ENCODE data around the gene PSMD2.

The PSMD2 gene

DNA sequence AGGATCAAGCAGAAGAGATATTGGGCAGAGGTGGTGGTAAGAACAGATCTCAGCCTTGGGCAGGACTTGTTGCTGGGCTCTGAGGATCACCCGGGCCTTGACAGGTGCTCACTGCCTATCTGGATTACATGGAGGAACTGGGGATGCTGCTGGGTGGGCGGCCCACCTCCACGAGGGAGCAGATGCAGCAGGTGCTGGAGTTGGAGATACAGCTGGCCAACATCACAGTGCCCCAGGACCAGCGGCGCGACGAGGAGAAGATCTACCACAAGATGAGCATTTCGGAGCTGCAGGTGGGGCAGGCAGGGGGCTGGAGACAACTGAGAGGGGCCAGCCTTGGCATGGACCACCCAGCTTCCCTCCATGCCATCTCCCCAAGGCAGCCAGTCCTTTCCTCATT lies 15.4 kb upstream of the PSMD2 start:
- DNase-seq, result no peak

DNA sequence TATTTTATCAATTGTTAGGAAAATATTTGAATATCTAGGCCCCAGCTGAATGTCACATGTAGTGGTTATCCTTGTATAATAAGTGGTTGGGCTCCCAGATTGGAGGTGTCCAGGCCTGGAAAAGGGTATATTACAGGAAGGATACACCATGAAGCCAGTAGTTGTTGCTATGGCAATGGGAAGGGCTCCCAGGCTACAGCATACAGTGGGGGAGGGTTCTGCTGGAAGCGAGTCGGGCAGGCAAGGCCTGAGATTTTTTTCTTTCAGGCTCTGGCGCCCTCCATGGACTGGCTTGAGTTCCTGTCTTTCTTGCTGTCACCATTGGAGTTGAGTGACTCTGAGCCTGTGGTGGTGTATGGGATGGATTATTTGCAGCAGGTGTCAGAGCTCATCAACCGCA lies 14.3 kb upstream of the PSMD2 start:
- DNase-seq, result peak; percentile 73

DNA sequence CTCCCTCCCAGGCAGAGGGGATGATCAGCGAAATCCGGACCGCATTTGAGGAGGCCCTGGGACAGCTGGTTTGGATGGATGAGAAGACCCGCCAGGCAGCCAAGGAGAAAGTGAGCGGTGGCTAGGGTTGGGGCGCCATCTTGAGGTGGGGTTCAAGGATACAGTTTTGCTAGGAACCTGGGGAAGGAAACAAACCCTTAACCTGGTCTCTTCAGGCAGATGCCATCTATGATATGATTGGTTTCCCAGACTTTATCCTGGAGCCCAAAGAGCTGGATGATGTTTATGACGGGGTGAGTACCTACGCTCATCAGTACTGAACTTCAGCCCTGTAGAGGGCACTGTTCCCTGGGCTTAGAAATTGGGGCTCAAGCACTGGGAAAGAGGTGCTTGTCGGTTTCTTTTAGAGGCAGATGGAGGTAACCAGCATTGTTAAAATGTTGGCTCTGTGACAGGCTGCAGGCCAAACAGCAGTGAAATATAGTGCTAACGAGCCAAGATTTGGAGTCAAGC lies 9.6 kb upstream of the PSMD2 start:
- peak; percentile 75 for DNase-seq

DNA sequence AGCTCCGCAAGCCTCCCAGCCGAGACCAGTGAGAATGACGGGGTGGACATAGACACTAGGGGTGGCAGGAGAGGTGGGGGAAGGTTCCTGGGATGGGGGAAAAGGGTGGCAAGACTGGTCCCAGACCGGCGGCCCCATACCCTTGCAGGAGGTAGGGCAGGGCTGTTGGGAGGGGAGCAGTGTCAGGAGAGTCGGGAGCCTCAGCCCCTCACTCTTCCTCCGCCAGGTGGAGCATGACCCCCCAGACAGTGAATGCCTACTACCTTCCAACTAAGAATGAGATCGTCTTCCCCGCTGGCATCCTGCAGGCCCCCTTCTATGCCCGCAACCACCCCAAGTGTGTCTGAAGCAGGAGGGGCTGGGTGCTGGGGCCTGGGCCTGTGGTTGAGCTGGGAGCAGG lies 8.7 kb upstream of the PSMD2 start:
- no peak for DNase-seq

DNA sequence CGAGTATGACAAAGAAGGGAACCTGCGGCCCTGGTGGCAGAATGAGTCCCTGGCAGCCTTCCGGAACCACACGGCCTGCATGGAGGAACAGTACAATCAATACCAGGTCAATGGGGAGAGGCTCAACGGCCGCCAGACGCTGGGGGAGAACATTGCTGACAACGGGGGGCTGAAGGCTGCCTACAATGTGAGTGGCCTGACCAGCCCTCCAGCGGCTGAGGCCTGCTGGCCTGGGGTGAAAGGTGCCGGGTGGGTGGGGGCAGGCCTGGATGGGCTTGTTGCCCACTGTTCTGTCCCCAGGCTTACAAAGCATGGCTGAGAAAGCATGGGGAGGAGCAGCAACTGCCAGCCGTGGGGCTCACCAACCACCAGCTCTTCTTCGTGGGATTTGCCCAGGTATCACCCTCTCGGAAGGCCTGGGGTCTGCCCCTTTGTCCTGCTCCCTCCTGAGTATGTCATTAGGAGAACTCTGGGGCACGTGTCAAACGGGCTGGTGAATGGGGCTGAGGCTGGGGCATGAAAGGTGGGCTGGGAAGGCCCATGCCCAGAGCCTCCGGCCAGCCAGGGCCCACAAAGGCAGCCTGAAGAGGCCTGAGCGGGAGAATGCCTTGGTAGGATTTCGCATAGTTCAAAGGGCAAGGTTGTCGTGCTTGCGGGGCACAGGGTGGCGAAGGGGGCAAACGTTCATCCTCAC lies 7.8 kb upstream of the PSMD2 start:
- DNase-seq, result no peak

DNA sequence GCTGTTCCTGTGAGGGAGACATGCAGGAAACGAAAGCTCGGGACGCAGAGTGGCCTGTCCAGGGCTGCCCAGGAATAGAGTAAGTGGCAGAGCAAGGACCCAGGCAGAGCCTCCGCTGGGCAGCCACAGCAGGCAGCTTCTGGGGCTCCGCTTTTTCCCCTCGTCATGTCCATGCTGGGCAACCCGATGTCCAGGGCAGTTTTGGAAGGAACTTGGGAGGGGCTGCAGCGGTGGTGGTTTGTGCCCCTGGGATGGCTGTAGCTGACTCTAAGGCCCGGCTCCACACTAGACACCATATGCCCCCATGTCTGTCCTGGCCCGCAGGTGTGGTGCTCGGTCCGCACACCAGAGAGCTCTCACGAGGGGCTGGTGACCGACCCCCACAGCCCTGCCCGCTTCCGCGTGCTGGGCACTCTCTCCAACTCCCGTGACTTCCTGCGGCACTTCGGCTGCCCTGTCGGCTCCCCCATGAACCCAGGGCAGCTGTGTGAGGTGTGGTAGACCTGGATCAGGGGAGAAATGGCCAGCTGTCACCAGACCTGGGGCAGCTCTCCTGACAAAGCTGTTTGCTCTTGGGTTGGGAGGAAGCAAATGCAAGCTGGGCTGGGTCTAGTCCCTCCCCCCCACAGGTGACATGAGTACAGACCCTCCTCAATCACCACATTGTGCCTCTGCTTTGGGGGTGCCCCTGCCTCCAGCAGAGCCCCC lies 7.1 kb upstream of the PSMD2 start:
- DNase-seq, result no peak

DNA sequence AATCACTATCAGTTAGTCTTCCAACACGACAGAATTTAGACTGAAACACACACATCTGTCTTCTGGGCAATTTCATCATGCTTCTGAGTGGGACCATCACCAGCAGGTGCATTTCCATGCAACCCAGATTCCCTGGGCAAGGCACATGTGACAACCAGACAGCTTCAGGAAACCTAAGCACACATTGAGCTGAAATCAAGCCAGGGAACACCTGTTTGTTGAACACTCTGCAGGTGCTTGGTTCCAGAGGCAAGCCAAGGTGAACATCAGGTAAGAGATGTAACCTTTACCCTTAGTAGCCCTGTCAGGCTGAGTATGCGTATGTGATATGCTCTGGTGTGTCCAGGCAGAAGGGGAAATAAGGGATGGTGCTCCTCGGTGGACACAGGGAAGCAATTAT lies 3.3 kb upstream of the PSMD2 start:
- no peak for DNase-seq

DNA sequence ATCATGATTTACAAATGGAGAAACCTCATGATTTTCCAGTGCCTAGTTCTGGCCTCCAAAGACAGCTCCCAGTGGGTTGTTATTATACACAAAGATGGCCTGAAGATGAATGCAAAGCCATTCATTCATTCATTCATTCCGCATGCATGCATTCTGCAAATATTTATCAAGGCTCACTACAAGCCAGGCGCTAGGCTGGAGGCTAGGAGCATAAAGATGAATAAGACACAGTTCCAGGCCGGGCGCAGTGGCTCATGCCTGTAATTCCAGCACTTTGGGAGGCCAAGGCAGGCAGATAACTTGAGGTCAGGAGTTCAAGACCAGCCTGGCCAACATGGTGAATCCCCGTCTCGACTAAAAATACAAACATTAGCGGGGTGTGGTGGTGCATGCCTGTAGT lies 2.4 kb upstream of the PSMD2 start:
- DNase-seq, result no peak

DNA sequence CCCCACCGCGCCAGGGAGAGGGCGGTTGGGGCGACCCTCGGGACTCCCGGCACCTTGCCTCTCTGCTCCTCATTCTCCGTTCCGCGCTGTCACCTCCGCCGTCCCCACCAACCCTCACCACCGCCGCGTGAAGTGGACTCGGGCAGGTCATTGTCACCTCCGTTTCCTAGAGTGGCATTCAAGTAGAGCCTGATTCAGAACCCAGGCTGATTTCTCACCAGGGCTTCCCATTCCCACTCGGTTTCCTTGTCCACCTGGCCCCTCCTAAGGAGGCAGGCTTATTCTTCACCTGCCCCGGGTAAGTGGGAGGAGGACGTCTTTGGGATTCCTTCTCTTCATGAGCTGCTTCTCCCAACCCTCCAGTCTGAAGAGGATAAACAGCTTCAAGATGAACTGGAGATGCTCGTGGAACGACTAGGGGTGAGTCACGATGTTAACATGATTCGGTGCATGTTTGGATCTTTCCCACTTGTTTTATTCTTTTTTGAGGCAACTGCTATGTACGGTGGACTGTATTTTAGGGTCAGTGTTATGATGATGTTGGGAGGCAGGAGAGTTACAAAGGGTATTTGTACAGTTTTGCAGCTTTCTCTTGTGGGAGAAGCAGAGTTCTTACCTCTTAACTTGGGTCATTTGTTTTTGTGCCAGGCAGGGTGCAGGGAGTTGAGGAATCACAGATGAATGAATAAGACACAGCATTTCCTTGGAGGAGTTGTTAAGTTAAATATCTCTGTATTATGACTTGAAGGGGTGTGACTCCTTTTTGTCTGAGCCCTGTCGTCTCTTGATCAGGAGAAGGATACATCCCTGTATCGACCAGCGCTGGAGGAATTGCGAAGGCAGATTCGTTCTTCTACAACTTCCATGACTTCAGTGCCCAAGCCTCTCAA lies 692 bp downstream of the PSMD2 start:
- no peak for DNase-seq

DNA sequence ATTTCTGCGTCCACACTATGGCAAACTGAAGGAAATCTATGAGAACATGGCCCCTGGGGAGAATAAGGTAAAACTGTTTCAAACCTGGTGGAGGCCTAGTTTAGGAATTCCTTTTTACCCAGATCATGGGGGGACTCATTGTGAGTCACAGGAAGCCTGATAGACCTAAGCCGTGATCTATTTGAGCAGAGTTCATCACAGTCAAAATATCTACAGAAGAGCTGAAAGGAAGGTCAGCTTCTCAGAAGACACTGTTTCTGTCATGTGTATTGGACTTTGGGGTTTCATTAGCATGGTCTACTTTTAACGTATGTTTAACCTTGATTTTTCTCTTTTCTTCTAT lies 1.3 kb downstream of the PSMD2 start:
- no peak for DNase-seq

DNA sequence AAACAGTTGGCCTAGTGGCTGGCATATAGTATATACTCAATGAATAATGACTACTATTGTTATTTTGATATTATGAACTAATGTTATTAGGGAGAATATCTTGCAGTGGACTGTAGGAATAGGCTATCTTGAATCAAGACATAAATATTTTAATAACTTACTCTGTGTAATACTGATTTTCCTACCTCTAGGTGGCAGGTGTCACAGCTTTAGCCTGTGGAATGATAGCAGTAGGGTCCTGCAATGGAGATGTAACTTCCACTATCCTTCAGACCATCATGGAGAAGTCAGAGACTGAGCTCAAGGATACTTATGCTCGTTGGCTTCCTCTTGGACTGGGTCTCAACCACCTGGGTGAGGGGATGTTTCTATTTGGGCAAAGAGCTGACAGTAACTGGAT lies 6.5 kb downstream of the PSMD2 start:
- DNase-seq, result no peak

DNA sequence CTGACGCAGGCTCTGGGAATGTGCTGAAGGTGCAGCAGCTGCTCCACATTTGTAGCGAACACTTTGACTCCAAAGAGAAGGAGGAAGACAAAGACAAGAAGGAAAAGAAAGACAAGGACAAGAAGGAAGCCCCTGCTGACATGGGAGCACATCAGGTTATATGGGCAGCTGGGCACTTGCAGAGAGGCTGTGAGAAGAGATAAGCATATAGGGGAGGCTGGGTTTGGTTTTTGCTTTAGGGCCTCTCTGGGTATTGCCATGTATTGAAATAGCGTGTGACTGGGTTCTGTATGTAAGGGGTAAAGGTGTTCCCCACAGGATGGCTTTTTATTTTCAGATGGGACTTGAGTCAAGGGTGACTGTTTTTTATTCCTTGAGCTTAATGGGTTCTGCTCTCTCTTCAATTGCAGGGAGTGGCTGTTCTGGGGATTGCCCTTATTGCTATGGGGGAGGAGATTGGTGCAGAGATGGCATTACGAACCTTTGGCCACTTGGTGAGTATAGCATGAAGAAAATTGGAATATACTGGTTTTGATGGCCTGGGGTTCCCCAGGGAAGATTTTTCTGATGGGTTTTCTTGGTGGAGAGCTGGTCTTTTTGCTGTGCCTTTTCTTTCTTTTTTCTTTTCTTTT lies 7.4 kb downstream of the PSMD2 start:
- DNase-seq, result no peak

DNA sequence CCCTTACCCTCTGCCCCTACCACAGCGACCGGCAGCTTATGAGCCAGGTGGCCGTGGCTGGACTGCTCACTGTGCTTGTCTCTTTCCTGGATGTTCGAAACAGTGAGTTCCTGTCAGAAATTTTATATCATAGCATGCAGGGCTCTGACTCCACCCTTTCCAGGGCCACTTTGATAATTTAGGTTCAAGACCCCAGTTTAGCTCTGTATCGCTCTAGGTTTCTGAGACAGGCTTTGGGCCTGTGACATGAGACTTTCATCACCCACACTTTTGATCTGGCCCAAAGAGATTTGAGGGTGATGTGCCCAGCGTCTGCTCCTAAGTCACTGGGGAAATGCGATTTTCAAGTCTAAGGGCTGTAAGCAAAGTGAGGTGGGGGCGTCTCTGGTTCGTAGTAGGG lies 8.9 kb downstream of the PSMD2 start:
- DNase-seq, result no peak

DNA sequence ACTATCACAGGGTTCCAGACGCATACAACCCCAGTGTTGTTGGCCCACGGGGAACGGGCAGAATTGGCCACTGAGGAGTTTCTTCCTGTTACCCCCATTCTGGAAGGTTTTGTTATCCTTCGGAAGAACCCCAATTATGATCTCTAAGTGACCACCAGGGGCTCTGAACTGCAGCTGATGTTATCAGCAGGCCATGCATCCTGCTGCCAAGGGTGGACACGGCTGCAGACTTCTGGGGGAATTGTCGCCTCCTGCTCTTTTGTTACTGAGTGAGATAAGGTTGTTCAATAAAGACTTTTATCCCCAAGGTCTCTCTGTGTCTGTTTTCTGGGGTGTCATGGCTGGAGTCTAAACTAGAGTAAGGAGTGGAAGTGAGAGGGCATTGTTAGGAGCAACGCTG lies 9.7 kb downstream of the PSMD2 start:
- DNase-seq, result no peak

DNA sequence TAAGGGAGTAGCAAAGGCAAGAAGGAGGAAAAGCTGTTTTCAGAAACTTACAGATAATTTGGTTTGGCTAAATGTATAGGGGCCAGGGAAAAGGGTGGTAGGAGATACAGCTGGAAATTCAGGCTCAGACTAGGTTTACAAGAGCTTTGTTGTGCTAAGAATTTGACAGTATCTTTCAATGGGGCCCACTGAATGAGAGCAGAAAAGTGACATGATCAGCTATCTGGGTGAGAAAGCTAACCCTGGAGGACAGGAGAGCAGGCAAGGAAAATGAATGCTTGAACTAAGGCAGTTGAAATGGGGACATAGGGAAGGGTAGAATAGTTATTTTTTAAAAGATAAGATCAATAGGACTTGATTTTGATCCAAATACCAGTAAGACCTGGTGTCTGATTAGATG lies 12.6 kb downstream of the PSMD2 start:
- DNase-seq, result no peak

DNA sequence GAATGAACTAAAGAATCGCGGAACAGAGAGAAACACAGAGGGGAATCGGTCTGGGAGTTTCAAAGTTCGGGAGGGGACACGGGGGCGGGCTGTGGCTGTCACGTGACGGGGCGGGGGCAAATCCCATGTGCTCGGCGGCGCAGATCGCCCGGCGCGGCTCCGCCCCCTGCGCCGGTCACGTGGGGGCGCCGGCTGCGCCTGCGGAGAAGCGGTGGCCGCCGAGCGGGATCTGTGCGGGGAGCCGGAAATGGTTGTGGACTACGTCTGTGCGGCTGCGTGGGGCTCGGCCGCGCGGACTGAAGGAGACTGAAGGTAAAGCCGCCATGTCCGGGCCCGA lies 15.3 kb downstream of the PSMD2 start, which contains the start of gene EIF4G1:
TSS of gene EIF4G1 (plus strand) at position 244 of the 337 bp plus-strand sequence. CDS start 1,191 bp downstream, outside the sequence.
- peak; percentile 97 for DNase-seq

DNA sequence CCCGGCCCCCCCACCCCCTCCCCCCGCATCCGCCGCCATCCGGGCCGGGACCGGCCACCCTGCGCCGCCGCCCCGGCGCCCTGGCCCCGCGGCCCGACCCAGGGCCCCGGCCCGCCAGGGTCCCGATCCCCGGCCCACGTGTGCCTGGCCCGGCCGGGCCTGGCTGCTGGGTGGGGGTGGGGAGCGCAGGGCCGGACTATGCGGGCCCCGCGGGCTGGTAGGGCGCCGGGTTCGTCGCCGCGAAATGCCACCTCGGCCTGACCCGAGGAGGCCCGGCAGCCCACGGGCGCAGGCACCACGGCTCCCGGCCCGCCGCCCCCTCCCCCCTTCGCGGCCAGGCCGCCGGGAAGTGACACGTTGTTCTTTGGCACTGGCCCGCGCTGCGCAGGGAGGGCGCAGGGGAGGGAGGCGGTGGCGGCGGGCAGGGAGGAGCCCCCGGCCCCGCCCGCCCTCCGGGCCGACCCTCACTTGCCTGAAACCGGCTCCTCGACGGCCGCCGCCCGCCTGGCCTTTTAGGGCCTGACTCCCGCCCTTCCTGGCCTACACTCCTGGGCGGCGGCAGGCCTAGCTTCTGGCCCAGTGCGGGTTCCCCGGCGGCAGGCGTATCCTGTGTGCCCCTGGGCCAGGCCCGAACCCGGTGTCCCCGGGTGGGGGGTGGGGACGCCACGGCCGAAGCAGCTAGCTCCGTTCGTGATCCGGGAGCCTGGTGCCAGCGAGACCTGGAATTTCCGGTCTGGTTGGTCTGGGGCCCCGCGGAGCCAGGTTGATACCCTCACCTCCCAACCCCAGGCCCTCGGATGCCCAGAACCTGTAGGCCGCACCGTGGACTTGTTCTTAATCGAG lies 15.9 kb downstream of the PSMD2 start:
- DNase-seq, result peak; percentile 43

DNA sequence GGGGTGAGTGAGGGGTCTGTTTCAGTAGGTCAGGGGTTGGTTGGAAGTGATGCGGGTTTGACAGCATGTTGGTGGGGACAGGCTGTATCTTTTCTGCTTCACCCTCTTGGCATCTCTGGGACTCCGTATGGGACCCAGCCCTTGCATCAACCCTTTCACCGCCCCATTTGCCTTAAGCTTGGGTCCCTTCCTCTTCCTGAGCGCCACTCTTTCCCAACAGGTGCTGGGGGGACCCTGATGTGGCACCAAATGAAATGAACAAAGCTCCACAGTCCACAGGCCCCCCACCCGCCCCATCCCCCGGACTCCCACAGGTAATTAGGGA lies 16.5 kb downstream of the PSMD2 start:
- DNase-seq, result no peak

DNA sequence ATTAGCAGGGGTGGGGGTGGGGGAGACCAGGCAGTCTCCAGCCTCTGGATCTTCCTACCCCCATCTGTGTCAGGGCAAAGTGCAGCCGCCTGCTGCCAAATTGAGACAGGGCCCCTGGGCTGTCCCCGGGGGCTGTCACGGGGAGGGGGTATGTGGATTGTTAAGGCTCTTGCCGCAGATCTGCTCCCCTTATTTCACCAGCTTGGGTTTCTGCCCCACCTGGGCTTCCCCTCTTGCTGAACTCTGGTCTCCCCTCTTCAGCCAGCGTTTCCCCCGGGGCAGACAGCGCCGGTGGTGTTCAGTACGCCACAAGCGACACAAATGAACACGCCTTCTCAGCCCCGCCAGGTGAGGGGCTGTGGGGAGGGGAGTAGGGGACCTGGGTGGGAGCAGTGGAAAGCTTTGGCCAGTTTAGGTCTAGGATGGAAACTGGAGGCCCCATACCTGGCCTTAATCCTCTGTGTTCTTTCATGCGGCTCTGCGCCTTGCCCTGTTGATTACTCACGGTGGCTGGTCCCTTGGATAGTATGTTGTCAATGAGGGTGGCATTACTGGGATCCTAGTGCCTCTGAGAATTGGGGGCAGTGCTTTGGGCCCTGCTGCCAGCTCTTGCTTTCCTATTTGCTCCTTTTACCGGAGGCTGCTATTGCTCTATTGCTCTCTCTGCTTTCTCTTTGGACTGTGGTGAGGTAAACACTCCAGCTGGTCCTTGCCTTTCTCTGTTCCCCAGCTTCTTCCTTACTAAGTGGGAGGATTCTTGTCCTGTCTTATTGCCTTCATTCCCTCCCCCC lies 17.0 kb downstream of the PSMD2 start:
- no peak for DNase-seq

DNA sequence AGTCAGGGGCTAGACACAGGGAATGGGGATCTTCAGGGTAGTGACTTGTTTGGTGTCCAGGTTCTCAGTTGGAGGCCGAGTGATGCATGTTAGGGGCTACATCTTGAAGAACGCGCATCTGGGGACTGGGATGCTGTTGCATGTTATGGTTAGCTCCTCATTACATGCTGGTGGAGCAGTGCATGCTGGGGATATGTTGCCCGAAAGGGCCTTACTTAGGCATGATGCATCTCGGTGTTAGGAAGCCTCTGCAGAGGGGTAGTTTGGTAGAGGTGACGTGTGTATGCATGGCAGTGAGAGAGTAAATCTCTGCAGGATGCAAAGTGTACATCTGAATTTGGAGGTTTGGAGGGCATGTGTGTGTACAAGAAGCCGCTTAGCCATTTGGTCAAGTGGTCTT lies 17.8 kb downstream of the PSMD2 start:
- no peak for DNase-seq

DNA sequence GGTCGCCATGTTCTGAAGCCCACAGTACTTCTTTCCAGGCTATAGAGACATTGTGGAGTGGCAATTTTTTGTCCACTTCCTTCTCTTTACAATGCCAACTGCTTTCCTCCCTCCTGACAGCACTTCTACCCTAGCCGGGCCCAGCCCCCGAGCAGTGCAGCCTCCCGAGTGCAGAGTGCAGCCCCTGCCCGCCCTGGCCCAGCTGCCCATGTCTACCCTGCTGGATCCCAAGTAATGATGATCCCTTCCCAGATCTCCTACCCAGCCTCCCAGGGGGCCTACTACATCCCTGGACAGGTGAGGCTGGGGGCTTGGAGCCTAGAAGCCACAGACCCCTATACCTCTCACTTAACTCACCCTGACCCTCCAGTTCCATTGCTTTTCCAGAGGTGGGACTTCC lies 18.2 kb downstream of the PSMD2 start:
- DNase-seq, result no peak

DNA sequence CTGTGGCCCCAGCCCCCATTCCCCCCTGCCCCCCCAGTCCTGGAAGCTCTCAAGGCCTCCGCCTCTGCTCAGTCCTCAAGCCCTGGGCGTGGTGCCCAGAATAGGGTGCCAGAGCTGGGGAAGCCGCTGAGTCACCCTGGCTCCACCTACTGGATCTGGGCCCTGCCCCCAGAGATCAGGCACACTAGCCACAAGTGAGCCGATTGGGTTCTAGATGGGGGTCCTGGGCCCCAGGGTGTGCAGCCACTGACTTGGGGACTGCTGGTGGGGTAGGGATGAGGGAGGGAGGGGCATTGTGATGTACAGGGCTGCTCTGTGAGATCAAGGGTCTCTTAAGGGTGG lies 21.0 kb downstream of the PSMD2 start:
- peak; percentile 71 for DNase-seq
